ENCODE data around the gene CUL7. TPM values are rescaled to one million over a fixed set of nuclear protein-coding genes. Genes with fewer than 3 reads are reported as not detected.

Gene CUL7
- total RNA-seq, 2 donors from 2014 or later, result 13.0 to 21.6 TPM

DNA sequence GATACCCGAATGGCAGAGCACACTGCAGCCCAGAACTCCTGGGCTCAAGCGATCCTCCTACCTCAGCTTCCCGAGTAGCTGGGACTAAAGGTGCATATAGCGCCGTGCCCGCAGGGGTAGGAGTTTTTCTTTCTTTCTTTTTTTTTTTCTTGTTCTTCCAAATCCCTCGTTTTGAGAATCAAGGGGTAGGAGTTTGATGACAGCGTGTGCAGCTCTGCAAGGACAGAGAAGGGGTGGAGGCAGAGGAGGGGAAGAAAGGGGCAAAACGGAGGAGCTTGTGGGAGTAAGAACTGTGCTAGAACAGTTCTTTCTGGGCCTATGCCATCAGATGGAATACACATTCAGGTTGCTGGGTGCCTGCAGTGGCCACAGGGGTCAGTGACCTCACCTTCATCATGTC is 16.9 kb downstream of the CUL7 start:
- peaks cover 0 to 5% of the 10 kb centered on the region in 2 donors for H3K36me3 Mint-ChIP-seq

GRCh38 chr6:43035495-43036194 is 18.0 kb downstream of the CUL7 start:
- H3K27ac Mint-ChIP-seq, result peak overlapping the region in 1 of 2 donors; percentile 66
- no peaks in the 10 kb centered on the region for H3K9me3 Mint-ChIP-seq
- ATAC-seq, result peak in 1 of 2 donors; percentile 16
- no peak for DNase-seq (ENCODE audit: low spot score in 2 of 2)
- peaks cover 0 to 6% of the 10 kb centered on the region in 2 donors for H3K36me3 Mint-ChIP-seq

More for the DNA sequence above, 16.9 kb downstream of the CUL7 start:
- Mint-ChIP-seq H3K27ac (peak overlapping the region; percentile 50 to 91), H3K9me3 (no peaks in the 10 kb centered on the region)
- no peak for ATAC-seq
- no peak for DNase-seq (ENCODE audit: low spot score in 2 of 2)

DNA sequence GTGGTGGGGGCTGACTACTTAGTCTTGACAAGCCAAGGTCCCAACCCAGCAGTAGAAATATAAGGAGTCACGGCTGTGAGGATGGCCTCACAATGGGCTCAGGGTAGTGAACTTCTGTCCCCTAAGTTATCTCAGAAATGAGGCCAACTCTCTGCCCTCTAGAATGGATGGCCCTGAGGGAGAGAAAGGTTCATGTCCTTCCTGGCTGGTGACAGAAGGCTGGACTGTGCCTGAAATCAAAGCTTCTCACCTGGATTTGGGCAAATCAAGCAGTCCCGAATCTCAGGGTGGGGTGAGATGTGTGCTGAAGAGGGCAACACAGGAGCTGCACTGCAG is 19.5 kb downstream of the CUL7 start:
- H3K36me3 Mint-ChIP-seq, result peaks cover 0 to 6% of the 10 kb centered on the region in 2 donors
- DNase-seq (ENCODE audit: low spot score in 2 of 2) (no peak), ATAC-seq (no peak)
- peak overlapping the region; percentile 22 to 65 for H3K27ac Mint-ChIP-seq
- no peaks in the 10 kb centered on the region for H3K9me3 Mint-ChIP-seq

GRCh38 chr6:43033496-43034189 is 20.0 kb downstream of the CUL7 start:
- peaks cover 0 to 6% of the 10 kb centered on the region in 2 donors for H3K36me3 Mint-ChIP-seq
- peak overlapping the region; percentile 22 to 65 for H3K27ac Mint-ChIP-seq

DNA sequence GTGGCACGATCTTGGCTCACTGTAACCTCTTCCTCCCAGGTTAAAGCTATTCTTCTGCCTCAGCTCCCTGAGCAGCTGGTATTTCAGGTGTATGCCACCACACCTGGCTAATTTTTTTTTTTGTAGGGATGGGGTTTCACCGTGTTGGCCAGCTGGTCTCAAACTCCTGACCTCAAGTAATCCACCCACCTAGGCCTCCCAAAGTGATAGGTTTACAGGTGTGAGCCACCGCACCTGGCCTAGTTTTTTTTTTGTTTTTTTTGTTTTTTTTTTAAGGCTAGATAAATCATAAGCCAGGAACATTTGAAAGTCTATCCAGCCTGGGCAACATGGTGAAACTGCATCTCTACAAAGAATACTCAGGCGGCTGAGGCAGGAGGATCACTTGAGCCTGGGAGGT is 21.3 kb downstream of the CUL7 start:
- Mint-ChIP-seq H3K36me3 (peaks cover 6 to 7% of the 10 kb centered on the region in 2 donors), H3K27ac (peak overlapping the region in 1 of 2 donors; percentile 12), H3K9me3 (no peaks in the 10 kb centered on the region)
- DNase-seq (ENCODE audit: low spot score in 2 of 2) (no peak), ATAC-seq (no peak)

More at GRCh38 chr6:43033496-43034189, 20.0 kb downstream of the CUL7 start:
- no peaks in the 10 kb centered on the region for H3K9me3 Mint-ChIP-seq
- DNase-seq (ENCODE audit: low spot score in 2 of 2), result no peak
- ATAC-seq, result no peak

DNA sequence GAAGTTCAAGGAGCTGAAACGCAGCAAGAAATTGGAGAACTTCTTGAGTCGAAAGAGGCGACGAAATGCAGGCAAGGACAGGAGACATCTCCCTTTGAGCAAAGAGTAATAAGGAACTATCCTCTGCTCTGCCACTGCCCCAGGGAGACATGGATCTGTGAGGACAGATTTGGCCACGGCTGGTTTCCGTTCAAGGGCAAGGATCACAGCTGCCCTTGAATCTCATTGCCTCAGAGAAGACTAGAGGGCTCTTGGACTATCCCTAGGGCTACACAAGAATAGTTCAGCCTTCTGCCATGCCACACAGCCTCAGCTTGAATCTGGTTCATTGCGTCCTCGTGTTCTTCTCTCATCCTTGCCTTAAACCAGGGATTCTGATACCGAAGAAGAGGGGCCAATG is 24.5 kb downstream of the CUL7 start:
- DNase-seq (ENCODE audit: low spot score in 2 of 2), result no peak

DNA sequence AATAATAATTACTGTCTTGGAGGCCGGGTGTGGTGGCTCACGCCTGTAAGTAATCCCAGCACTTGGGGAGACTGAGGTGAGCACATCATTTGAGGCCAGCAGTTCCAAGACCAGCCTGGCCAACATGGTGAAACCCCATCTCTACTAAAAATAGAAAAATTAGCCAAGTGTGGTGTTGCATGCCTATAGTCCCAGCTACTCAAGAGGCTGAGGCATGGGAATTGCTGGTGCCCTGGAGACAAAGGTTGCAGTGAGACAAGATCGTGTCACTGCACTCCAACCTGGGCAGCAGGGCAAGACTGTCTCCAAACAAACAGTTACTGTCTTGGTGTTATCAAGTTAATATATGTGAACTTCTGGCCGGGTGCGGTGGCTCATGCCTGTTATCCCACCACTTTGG is 27.3 kb downstream of the CUL7 start:
- ATAC-seq (no peak), DNase-seq (ENCODE audit: low spot score in 2 of 2) (no peak)
- H3K36me3 Mint-ChIP-seq, result peaks cover 6 to 23% of the 10 kb centered on the region in 2 donors
- H3K27ac Mint-ChIP-seq, result peak overlapping the region; percentile 23 to 33
- H3K9me3 Mint-ChIP-seq, result no peaks in the 10 kb centered on the region

More for the DNA sequence above, 24.5 kb downstream of the CUL7 start:
- no peaks in the 10 kb centered on the region for H3K9me3 Mint-ChIP-seq
- no peak for ATAC-seq
- H3K27ac Mint-ChIP-seq, result no peak overlapping the region
- H3K36me3 Mint-ChIP-seq, result peaks cover 12 to 20% of the 10 kb centered on the region in 2 donors

- DNase-seq (ENCODE audit: low spot score in 2 of 2), result no peak
- Mint-ChIP-seq H3K27ac (peak overlapping the region; percentile 9 to 40), H3K36me3 (peaks cover 6 to 23% of the 10 kb centered on the region in 2 donors), H3K9me3 (no peaks in the 10 kb centered on the region)
- peak; percentile 5 to 36 for ATAC-seq
These were observed 29.2 kb downstream of the CUL7 start for GRCh38 chr6:43024436-43024835.

GRCh38 chr6:43021270-43022047 is 32.2 kb downstream of the CUL7 start, which contains the start of gene RRP36:
Gene RRP36 (plus strand): TSS chr6:43021623. CDS start chr6:43021655, 32 bp downstream.
- H3K9me3 Mint-ChIP-seq, result no peaks in the 10 kb centered on the region
- H3K27ac Mint-ChIP-seq, result peak within 1 kb of the TSS; percentile 86 to 95
- DNase-seq (ENCODE audit: low spot score in 2 of 2) (peak; percentile 71 to 79), ATAC-seq (peak; percentile 87 to 93)
- H3K36me3 Mint-ChIP-seq, result peaks cover 12 to 13% of the 10 kb centered on the region in 2 donors

DNA sequence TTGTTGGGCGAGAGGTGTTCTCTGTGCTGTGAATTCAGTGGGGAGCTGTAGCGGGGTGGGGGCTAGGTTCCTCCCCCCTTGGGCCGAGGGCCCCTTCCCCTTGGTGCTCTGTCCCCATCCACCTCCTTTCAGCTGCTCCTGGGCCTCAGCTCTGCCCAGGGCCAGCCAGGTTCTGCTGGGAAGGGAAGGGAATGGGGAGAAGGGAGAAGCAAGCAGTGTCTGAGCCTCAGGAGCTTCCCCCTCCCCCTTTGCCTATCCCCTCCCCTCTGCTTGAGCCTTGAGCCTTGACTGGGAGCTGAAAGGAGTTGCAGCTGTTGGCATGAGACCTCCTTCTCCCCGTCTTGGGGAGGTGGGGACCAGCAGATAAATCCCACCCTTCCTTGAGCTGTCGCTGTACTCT is 32.8 kb downstream of the CUL7 start:
- peak overlapping the region in 1 of 2 donors; percentile 86 for H3K27ac Mint-ChIP-seq
- peaks cover 9 to 13% of the 10 kb centered on the region in 2 donors for H3K36me3 Mint-ChIP-seq
- H3K9me3 Mint-ChIP-seq, result no peaks in the 10 kb centered on the region
- DNase-seq (ENCODE audit: low spot score in 2 of 2) (no peak), ATAC-seq (peak in 1 of 2 donors; percentile 6)

GRCh38 chr6:43020052-43020705 is 33.5 kb downstream of the CUL7 start:
- ATAC-seq (no peak), DNase-seq (ENCODE audit: low spot score in 2 of 2) (no peak)
- Mint-ChIP-seq H3K27ac (peak overlapping the region; percentile 58 to 86), H3K36me3 (peaks cover 6 to 13% of the 10 kb centered on the region in 2 donors), H3K9me3 (no peaks in the 10 kb centered on the region)

- no peak for DNase-seq (ENCODE audit: low spot score in 2 of 2)
- H3K9me3 Mint-ChIP-seq, result no peaks in the 10 kb centered on the region
- ATAC-seq, result no peak
- H3K36me3 Mint-ChIP-seq, result peaks cover 3 to 6% of the 10 kb centered on the region in 2 donors
- peak overlapping the region in 1 of 2 donors; percentile 46 for H3K27ac Mint-ChIP-seq
These were observed 34.5 kb downstream of the CUL7 start for GRCh38 chr6:43019152-43019551.

DNA sequence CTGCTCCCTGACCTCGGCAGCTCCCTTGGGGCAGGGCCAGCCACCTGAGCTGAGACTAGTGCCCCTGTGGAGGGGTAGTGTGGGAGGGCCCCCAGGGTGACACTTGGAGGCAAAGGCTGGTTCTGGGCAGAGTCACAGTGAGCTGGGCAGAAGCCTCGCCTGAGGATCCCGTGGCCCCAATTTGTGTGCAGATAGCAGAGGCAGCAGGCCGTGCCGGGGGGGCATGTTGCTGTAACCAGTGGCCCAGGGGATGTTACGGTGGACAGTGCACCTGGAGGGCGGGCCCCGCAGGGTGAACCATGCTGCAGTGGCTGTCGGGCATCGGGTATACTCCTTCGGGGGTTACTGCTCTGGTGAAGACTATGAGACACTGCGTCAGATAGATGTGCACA is 36.7 kb downstream of the CUL7 start:
- Mint-ChIP-seq H3K36me3 (peaks cover 13 to 24% of the 10 kb centered on the region in 2 donors), H3K27ac (peak overlapping the region in 1 of 2 donors; percentile 70), H3K9me3 (no peaks in the 10 kb centered on the region)
- ATAC-seq, result no peak
- no peak for DNase-seq (ENCODE audit: low spot score in 2 of 2)

DNA sequence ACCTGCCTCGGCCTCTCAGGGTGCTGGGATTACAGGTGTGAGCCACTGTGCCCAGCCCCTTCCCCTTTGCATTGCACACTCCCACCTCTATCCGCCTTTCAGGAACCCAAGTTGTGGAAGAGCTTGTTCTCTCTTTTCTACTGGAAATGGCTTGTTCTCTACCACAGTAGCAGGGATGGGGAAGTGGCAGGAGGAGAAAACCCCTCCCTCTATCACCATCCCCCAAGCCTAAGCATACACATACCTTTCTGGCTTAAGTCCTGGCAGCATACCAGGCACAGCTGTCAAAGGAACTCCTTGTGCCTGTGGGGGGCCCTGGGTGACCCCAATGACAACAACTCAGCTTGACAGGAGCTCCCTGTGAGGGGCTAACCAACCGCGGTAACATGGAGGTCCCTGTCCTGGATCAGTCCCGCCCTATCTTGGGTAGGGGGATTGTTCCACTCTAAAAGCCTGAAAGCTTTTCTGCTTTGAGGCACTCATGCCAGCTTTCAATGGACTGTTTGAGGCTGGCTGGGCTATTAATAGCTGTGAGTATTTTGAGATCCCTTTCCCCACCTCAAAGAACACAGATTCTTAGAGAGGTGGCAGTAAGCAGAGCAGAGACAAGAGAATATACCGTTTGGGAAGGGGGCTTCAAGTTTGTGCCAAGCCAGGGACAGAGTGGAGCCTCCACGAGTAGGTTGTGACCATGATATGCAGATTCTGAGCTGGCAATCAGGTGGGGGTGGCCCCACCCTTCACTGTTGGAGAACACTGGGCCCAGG is 37.3 kb downstream of the CUL7 start:
- DNase-seq (ENCODE audit: low spot score in 2 of 2) (no peak), ATAC-seq (no peak)
- H3K36me3 Mint-ChIP-seq, result peaks cover 13 to 24% of the 10 kb centered on the region in 2 donors
- peak overlapping the region in 1 of 2 donors; percentile 70 for H3K27ac Mint-ChIP-seq
- no peaks in the 10 kb centered on the region for H3K9me3 Mint-ChIP-seq

GRCh38 chr6:43014434-43014909 is 39.2 kb downstream of the CUL7 start:
- ATAC-seq, result no peak
- H3K27ac Mint-ChIP-seq, result peak overlapping the region; percentile 92 to 98
- peaks cover 13 to 24% of the 10 kb centered on the region in 2 donors for H3K36me3 Mint-ChIP-seq
- H3K9me3 Mint-ChIP-seq, result no peaks in the 10 kb centered on the region
- DNase-seq (ENCODE audit: low spot score in 2 of 2), result no peak
